ENCODE measurements around the gene PLA2G15.

The PLA2G15 gene

GRCh38 chr16:68255712-68256111 is 10.5 kb downstream of the PLA2G15 start:
- DNase-seq, result no peak

- DNase-seq, result no peak
Observed at GRCh38 chr16:68257251-68257905, 12.2 kb downstream of the PLA2G15 start.

- no peak for DNase-seq
Observed at GRCh38 chr16:68257906-68258800, 13.0 kb downstream of the PLA2G15 start.

GRCh38 chr16:68259007-68259825 is 14.0 kb downstream of the PLA2G15 start:
- DNase-seq, result no peak

- DNase-seq, result no peak
Observed at GRCh38 chr16:68263559-68264127, 18.5 kb downstream of the PLA2G15 start.

GRCh38 chr16:68264128-68265077 is 19.2 kb downstream of the PLA2G15 start, which contains the start of gene SLC7A6:
SLC7A6 (plus strand) TSS chr16:68264526; CDS start chr16:68274727, 10,201 bp downstream.
- peak; percentile 80 for DNase-seq

- DNase-seq, result peak; percentile 69
Observed at GRCh38 chr16:68265078-68265920, 20.1 kb downstream of the PLA2G15 start.

- DNase-seq, result no peak
Observed at GRCh38 chr16:68267612-68268405, 22.6 kb downstream of the PLA2G15 start.

- DNase-seq, result no peak
Observed at GRCh38 chr16:68269793-68270192, 24.6 kb downstream of the PLA2G15 start.

GRCh38 chr16:68270353-68270752 is 25.2 kb downstream of the PLA2G15 start:
- no peak for DNase-seq

GRCh38 chr16:68272507-68273209 is 27.5 kb downstream of the PLA2G15 start:
- peak; percentile 19 for DNase-seq

GRCh38 chr16:68273459-68273858 is 28.3 kb downstream of the PLA2G15 start:
- DNase-seq, result no peak

- no peak for DNase-seq
Observed at GRCh38 chr16:68273896-68274295, 28.7 kb downstream of the PLA2G15 start.

GRCh38 chr16:68274441-68274840 is 29.3 kb downstream of the PLA2G15 start:
- DNase-seq, result no peak

GRCh38 chr16:68275611-68276191 is 30.5 kb downstream of the PLA2G15 start:
- peak; percentile 22 for DNase-seq

- DNase-seq, result no peak
Observed at GRCh38 chr16:68276223-68276622, 31.1 kb downstream of the PLA2G15 start.

GRCh38 chr16:68279726-68280558 is 34.8 kb downstream of the PLA2G15 start:
- no peak for DNase-seq
